H54 (cell line): ENCODE measurements around the gene STX2.

ENCODE experiments used
- DNase-seq: peaks from one replicate; pipeline ENCODE4 v3.0.0; 2011; ENCODE audit warnings: low spot score, mixed read lengths; ENCODE audit not compliant: insufficient read length
- FAIRE-seq: peaks from 3 replicates; lab custom pipeline; 2011; peaks lifted over from hg19 to GRCh38; lab: Jason Lieb, UNC
- POLR2A ChIP-seq: IDR thresholded peaks from 2 replicates; pipeline ENCODE4 v1.6.1; 2011; ENCODE audit warnings: low read depth, mild to moderate bottlenecking, low read length

STX2 gene

DNA sequence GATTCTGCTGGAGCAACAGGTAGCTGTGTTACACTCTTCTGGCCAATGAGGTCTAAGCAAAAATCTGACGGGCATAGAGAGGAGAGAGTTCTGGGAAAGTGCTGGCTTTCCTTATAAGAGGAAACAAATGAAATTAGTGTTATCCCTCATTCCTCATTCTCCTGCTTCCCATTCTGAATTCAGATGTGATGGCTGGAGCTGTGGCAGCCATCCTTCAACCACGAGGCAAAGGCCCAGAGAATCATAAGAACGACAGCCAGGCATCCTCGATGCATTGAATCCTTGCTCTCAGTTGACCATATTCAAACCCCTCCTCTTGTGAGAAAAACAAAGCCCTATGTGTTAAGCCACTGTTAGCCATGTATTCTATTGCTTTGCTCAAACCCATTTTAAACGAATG lies 95.4 kb downstream of the STX2 start:
- TF ChIP-seq POLR2A: no peak
- FAIRE-seq (no peak), DNase-seq (no peak)

DNA sequence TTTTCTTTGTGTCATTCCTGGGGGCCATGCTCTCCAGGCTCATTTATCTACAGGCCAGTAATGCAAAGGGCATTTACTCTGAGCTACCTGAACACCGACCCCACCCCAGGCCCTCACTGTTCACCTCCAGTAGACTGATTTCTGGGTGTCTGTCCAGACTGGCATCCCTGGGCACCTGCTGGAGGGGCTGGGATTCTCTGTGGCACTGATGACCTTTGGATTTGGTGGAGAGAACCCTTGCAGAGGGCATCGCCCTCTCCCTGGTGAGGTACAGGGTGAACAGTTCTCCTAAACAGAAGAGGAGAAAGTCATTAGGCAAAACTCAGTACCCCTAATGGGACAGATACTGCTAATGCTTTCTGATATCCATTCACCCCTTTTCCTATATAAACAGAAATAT lies 95.9 kb downstream of the STX2 start:
- TF ChIP-seq POLR2A: no peak
- FAIRE-seq (no peak), DNase-seq (no peak)

DNA sequence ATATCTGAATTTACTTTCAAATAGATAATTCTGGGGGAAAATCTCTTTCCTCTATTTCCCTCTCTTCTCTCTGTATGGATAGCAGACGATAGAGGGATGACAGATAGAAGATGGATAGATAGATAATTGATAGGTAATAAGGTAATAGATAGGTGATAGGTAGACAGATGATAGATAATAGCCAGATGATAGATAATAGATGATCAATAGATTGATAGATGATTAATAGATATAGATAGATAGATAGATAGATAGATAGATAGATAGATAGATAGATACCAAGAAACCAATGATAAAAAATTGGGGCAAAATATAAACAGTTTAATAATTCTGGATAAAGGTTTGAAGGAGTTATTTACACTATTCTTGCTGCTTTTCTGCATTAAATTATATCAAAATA lies 96.3 kb downstream of the STX2 start:
- FAIRE-seq: no peak
- DNase-seq: no peak

DNA sequence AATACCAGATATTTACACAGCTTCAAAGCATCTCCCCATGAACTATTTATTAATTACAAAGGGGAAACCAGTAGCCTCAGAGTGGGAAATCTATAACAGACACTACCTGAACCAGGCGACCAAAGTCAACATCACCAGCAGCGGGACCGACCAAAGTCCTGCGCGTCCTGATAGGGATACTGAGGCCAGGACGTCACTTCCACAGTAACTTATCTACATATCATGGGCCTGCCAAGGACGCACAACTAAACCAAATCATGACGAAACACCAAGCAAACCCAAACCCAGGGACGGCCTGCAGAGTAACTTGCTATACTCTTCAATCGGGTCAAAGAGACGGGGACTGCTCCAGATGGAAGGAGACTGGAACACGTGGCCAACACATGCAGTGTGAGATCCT lies 96.9 kb downstream of the STX2 start:
- TF ChIP-seq POLR2A: no peak
- DNase-seq (no peak), FAIRE-seq (no peak)

More for the DNA sequence above, 96.3 kb downstream of the STX2 start:
- TF ChIP-seq POLR2A: no peak
